ENCODE measurements around the gene TTC24.

- TF ChIP-seq, protein P1, sequence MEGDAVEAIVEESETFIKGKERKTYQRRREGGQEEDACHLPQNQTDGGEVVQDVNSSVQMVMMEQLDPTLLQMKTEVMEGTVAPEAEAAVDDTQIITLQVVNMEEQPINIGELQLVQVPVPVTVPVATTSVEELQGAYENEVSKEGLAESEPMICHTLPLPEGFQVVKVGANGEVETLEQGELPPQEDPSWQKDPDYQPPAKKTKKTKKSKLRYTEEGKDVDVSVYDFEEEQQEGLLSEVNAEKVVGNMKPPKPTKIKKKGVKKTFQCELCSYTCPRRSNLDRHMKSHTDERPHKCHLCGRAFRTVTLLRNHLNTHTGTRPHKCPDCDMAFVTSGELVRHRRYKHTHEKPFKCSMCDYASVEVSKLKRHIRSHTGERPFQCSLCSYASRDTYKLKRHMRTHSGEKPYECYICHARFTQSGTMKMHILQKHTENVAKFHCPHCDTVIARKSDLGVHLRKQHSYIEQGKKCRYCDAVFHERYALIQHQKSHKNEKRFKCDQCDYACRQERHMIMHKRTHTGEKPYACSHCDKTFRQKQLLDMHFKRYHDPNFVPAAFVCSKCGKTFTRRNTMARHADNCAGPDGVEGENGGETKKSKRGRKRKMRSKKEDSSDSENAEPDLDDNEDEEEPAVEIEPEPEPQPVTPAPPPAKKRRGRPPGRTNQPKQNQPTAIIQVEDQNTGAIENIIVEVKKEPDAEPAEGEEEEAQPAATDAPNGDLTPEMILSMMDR (IDR thresholded peaks at IDR 0.05) = no peak
- no peak for TF ChIP-seq ZFX (IDR thresholded peaks at IDR 0.05; ENCODE audit: borderline replicate concordance)
Measured at GRCh38 chr1:156547982-156548381, 31.5 kb upstream of the TTC24 start.
